HUES48 (cell line): Measurements from ENCODE around the gene DCDC1.

Experiments used
- H3K27ac ChIP-seq: one replicate; pipeline ENCODE4 v1.7.0; 2013; ENCODE audit warnings: low read depth, low read length, inconsistent platforms
- H3K27me3 ChIP-seq: 2 replicates; pipeline ENCODE4 v1.6.1; 2013; ENCODE audit warnings: mild to moderate bottlenecking, low read length; ENCODE audit not compliant: control insufficient read depth, insufficient read depth
- H3K36me3 ChIP-seq: 2 replicates; pipeline ENCODE4 v1.6.1; 2013; ENCODE audit warnings: low read length; ENCODE audit not compliant: control insufficient read depth, insufficient read depth
- H3K4me1 ChIP-seq: 2 replicates; pipeline ENCODE4 v1.6.1; 2013; ENCODE audit warnings: mild to moderate bottlenecking, low read length; ENCODE audit not compliant: control insufficient read depth, insufficient read depth
- H3K4me3 ChIP-seq: 2 replicates; pipeline ENCODE4 v1.5.1; 2013; ENCODE audit warnings: mild to moderate bottlenecking, low read depth, low read length
- H3K9ac ChIP-seq: 2 replicates; pipeline ENCODE4 v1.6.1; 2013; ENCODE audit warnings: mild to moderate bottlenecking, low read depth, low read length, moderate library complexity
- H3K9me3 ChIP-seq: 2 replicates; pipeline ENCODE4 v1.6.1; 2013; ENCODE audit warnings: low read length; ENCODE audit not compliant: control insufficient read depth, insufficient read depth

Gene DCDC1

DNA sequence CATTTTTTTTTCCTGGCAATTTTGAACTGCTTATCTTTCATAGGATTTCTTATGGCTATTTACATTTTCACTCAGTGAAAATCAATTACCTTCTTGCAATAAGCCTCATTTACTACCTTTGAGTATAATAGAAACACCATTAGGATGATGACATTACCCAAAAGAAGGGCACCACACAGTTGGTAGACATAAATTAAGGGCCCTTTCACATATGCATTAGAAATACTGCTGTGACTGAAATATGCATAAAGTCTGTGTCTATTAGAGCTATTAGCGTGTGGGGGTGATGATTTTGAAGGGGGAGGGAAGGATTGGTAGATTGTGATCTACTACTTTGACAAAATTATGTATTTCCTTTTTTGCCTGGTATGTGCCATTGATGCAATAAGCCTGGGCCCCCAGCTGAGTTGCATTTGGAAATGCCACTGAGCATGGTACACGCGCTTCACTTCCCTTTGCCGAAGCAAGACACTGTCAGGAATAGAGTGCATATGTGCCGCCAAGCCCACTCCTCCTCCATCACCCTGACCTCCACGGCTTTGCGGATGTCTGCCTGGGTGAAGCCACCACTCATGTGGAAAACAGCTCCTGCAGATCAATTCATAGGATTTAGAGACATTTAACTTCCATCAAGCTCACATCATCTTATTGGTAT, 339.3 kb downstream of the DCDC1 start:
- no peak overlapping the region for H3K9ac ChIP-seq
- H3K4me3 ChIP-seq, result no peak overlapping the region
- no peaks in the 10 kb centered on the region for H3K27me3 ChIP-seq
- no peaks in the 10 kb centered on the region for H3K36me3 ChIP-seq
- H3K4me1 ChIP-seq, result no peaks in the 10 kb centered on the region
- H3K9me3 ChIP-seq, result no peaks in the 10 kb centered on the region
- H3K27ac ChIP-seq, result no peak overlapping the region

DNA sequence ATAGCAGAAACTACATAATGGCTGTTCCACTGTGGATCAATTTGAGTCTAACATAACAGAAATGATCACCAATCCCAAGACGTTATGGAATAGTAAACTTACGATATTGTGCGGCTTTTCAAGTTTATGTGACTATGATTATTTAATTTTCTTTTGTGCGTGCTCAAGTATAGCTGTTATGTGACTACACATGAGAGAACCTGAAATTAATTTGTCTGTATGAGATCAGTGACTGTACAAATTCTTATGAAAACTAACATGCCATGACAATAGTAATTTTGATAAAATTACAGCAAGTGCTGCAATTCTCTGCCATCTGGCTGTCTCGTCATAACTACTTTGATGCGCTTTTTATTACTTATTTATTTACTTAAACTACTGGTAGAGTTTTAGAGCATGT, 343.2 kb downstream of the DCDC1 start:
- Histone ChIP-seq H3K4me1 (no peaks in the 10 kb centered on the region), H3K9ac (no peak overlapping the region), H3K27me3 (no peaks in the 10 kb centered on the region), H3K36me3 (no peaks in the 10 kb centered on the region), H3K9me3 (no peaks in the 10 kb centered on the region), H3K27ac (no peak overlapping the region), H3K4me3 (no peak overlapping the region)

DNA sequence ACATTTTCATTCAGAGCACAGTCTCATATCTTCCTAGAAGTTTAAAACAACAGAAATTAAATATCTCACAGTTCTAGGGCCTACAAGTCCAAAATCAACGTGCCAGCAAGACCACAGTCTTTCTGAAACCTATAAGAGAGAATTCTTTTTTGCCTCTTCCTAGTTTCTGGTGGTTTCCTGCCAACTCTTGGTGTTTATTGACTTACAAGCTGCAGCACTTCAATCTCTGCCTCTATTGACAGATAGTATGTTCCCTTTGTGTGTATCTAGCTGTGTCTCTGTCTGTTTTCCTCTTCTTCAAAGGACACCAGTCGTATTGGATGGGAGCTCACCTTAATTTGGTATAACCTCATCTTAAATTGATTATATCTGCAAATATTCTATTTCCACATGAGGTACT, 347.5 kb downstream of the DCDC1 start:
- Histone ChIP-seq H3K27ac (no peak overlapping the region), H3K4me3 (no peak overlapping the region), H3K36me3 (no peaks in the 10 kb centered on the region), H3K4me1 (no peaks in the 10 kb centered on the region), H3K9ac (no peak overlapping the region), H3K27me3 (no peaks in the 10 kb centered on the region), H3K9me3 (no peaks in the 10 kb centered on the region)

DNA sequence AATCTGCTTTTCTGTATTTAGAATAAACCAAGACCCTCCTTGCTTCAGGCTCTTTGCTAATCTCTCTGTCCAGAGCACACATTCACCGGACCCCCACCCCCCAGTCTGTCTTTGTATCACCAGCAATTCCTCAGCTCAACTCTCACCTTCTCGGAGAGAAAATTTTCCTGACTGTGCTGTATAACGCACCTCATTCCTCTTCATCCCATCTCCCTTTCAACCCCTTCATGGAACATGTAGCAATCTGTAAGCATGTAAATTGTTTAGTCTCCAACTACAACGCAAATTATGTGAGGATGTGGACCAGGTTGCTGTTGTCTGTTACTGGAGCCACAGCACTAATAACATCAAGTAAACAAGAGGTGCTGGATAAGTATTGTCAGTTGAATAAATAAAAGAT, 349.8 kb downstream of the DCDC1 start:
- Histone ChIP-seq H3K27ac (no peak overlapping the region), H3K4me1 (no peaks in the 10 kb centered on the region), H3K36me3 (no peaks in the 10 kb centered on the region), H3K27me3 (no peaks in the 10 kb centered on the region), H3K4me3 (no peak overlapping the region), H3K9ac (no peak overlapping the region), H3K9me3 (no peaks in the 10 kb centered on the region)

DNA sequence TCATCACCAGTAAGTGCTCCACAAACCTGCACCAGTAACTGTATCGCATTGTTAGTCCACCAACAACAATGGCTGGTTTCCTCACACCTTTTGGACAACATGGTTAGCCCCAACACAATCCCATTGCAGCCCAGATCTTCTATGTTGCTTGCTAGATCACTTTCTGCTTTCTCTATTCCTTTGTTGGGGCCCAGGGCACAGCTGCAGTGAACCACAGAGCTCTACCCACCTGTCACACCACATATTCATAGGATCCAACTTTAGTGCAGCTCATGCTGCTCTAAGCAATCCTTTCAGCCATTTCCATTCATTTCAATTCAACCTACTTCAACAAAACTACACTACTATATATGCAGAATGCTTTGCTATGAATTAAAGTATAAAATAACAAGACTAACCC, 364.3 kb downstream of the DCDC1 start:
- Histone ChIP-seq H3K4me1 (no peaks in the 10 kb centered on the region), H3K27me3 (no peaks in the 10 kb centered on the region), H3K27ac (no peak overlapping the region), H3K36me3 (no peaks in the 10 kb centered on the region), H3K9me3 (no peaks in the 10 kb centered on the region), H3K4me3 (no peak overlapping the region), H3K9ac (no peak overlapping the region)

DNA sequence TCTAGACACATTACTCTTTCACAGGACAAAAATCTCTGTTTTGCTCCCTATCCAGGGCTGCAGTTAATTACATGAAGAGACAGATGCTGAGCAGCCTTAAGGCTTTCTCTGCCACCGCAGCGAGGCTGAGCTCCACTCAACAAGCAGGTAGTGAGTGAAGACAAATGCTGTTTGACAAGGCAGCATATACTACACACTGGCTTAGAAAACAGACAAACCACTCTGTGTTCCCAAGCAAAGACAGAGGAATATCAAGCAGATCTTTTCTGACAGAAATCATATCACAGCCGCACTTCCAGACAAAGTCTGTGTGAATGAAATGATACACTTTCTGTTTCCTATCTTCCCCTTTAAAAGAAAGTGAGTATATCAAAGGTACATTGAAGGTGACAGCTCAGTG, 368.1 kb downstream of the DCDC1 start:
- H3K4me1 ChIP-seq, result no peaks in the 10 kb centered on the region
- no peak overlapping the region for H3K4me3 ChIP-seq
- H3K9me3 ChIP-seq, result no peaks in the 10 kb centered on the region
- no peak overlapping the region for H3K27ac ChIP-seq
- H3K27me3 ChIP-seq, result no peaks in the 10 kb centered on the region
- H3K9ac ChIP-seq, result no peak overlapping the region
- no peaks in the 10 kb centered on the region for H3K36me3 ChIP-seq

DNA sequence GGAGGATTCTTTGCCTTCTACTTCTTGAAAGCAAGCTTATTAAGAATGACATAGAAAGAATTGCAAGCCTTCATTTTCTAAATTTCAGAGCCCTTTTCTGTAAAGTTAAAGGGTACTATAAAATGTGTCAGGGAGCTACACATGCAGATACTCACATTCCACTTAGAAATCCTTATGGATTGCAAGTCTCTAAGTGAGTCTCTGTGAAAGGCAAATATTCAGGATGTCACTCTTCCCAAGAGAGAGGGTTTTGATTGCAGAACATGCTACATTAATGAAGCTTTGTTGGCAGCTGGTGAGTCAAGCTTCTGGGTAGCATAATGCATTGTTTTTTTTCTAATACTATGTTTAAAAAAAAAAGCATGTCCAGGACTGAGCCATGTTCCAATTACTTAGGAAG, 369.2 kb downstream of the DCDC1 start:
- Histone ChIP-seq H3K27ac (no peak overlapping the region), H3K4me3 (no peak overlapping the region), H3K27me3 (no peaks in the 10 kb centered on the region), H3K4me1 (no peaks in the 10 kb centered on the region), H3K9ac (no peak overlapping the region), H3K9me3 (no peaks in the 10 kb centered on the region), H3K36me3 (no peaks in the 10 kb centered on the region)

DNA sequence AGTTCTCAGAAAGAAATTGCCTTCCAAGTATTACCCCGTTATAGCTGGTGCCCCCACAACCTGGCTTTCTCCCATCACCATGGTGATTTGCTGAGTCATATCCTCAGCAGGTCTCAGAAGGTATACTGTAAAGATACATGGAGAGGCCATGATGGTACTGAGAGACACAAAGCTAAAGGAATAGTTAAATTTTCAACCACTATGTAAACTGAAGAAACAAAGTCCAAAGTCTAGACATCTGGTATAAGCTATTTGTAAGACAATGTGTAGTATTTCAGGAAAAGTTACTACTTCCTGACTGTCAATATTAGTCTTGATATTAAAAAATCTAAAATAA, 377.1 kb downstream of the DCDC1 start:
- no peak overlapping the region for H3K9ac ChIP-seq
- H3K27ac ChIP-seq, result peak overlapping the region; percentile 53
- no peaks in the 10 kb centered on the region for H3K27me3 ChIP-seq
- no peaks in the 10 kb centered on the region for H3K36me3 ChIP-seq
- no peaks in the 10 kb centered on the region for H3K9me3 ChIP-seq
- no peak overlapping the region for H3K4me3 ChIP-seq
- H3K4me1 ChIP-seq, result no peaks in the 10 kb centered on the region

DNA sequence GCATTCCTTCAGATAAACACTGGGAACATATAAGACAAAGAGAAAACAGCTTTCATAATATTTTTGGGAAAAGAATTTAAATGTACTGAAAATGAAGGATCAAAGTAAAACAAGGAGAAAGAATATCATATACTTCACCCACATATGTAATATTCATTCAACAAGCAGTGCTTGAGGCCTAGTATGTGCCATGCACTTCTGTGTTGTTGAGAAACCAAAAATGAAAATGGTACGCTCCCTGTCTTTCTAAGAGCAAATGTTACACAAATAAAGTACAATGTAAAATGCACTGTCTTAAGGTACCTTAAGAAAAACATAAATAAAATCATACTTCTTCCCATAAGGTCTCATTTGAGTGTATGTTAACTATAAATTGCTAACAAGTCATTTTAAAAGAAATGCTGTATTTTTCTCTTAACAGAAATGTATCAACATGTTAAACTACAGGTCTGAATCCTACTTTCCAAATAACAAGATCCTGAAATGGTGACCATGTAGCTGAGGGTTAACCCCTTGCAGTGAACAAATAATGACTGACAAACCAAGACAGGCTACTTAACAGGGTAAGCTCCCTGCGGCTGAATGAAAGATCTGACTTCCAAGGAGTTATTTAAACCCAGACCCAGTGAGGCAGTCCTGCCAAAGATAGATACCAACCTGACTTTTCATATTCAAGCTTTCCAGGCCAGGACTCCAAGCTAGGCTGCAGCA, 377.6 kb downstream of the DCDC1 start:
- no peak overlapping the region for H3K9ac ChIP-seq
- H3K36me3 ChIP-seq, result no peaks in the 10 kb centered on the region
- no peaks in the 10 kb centered on the region for H3K4me1 ChIP-seq
- H3K4me3 ChIP-seq, result no peak overlapping the region
- H3K27ac ChIP-seq, result peak overlapping the region; percentile 53
- H3K9me3 ChIP-seq, result no peaks in the 10 kb centered on the region
- no peaks in the 10 kb centered on the region for H3K27me3 ChIP-seq

DNA sequence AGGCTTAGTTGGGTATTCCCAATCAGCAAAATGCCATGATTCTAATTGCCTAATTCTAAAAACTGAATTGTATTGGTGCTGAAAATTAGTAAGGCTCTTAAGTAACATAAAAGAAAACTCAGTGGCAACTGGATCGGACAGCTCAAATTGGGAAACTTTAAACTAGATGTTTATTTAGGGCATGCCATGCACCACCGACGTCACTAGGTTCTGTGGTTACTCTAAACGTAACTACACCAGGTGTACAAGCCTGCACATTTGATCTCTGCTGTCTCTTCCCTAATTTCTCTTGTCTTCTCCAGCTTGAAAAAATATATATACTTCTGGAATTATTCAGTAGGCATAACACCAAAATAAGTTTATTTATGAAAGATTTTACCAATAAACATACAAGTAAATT, 378.2 kb downstream of the DCDC1 start:
- Histone ChIP-seq H3K36me3 (no peaks in the 10 kb centered on the region), H3K4me3 (no peak overlapping the region), H3K9ac (no peak overlapping the region), H3K9me3 (no peaks in the 10 kb centered on the region), H3K4me1 (no peaks in the 10 kb centered on the region), H3K27ac (no peak overlapping the region), H3K27me3 (no peaks in the 10 kb centered on the region)

DNA sequence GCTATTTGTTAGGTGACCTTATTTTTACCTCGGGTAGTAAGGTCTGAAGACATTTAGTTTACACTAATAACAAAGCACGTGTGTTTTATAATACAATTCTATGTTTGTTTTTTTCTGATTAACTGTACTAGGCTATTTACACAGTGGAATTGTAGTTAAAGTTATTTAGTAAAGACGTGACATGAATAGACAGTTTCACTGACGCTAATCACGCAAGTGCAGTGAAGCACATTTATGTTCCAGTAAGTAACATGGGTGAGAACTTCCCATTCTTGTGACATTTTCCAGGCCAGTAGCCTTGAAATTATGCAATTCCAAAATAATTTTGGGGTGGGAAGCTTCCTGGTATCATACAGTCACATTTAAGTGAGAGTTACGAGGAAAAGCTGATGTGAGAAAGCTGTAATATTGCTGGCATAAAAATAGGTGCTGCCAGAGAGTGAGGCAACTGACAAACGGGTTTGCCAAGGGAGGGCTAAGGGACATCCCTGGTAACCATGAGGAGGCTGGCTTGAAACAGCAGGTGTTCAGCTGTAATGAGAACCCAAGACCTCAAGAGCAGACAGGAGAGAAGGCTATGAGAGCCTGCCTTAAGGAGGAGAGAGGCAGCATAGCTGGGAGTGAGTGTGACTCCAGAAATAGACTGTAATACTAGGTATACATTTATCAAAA, 378.8 kb downstream of the DCDC1 start:
- Histone ChIP-seq H3K27ac (no peak overlapping the region), H3K4me3 (no peak overlapping the region), H3K27me3 (no peaks in the 10 kb centered on the region), H3K9me3 (no peaks in the 10 kb centered on the region), H3K9ac (no peak overlapping the region), H3K36me3 (no peaks in the 10 kb centered on the region), H3K4me1 (no peaks in the 10 kb centered on the region)
